ENCODE data around the gene MACROD2. TPM values are rescaled to one million over a fixed set of nuclear protein-coding genes. Genes with fewer than 3 reads are reported as not detected.

The MACROD2 gene
- total and polyA plus RNA-seq, 4 donors, result 13.0 to 67.1 (median 20.7) TPM

DNA sequence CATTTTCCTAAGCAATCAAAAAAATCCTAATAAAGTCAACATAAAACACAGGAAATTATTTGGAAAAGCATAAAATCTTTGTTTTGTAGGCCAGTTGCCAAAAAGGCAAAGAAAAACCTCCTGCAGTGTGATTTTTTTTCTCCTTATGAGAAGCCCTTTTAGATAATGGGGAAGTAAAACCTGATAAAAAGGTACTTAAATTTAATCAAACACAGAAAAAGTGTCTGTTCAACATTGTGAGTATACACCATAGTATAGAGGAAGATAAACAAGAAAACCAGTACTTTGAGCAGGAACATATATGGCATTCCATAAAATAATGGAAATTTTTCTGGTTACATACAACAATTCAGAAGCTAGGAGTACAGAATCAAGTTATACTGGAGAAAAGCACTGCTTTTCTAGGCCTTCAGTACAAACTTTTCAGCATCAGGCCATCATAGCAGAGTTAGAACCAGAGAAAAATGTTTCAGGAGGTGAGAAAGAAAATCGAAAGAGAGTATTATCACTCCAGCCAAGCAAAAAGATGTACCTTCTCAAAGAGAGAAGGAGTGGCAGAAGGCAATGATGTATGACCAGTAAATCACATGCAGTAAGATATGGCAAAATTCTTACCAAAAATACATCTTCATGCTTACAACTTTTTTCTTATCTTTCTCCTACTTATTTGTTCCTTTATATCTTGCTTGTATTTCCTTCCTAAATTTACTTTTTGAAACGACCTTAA lies 2083.0 kb downstream of the MACROD2 start:
- Histone ChIP-seq H3K36me3 (ENCODE audit: control insufficient read depth in 4 of 4, insufficient read depth in 4 of 4, low read length in 4 of 4) (no peaks in the 10 kb centered on the region), H3K4me1 (ENCODE audit: control insufficient read depth in 5 of 5, insufficient read depth in 5 of 5, low read length in 5 of 5) (no peaks in the 10 kb centered on the region), H3K9me3 (ENCODE audit: control insufficient read depth in 4 of 4, insufficient read depth in 3 of 4, low read length in 3 of 4) (peaks cover 0 to 3% (median 0%) of the 10 kb centered on the region in 4 donors), H3K4me3 (no peak overlapping the region), H3K27ac (ENCODE audit: low read depth in 1 of 2, low read length in 1 of 2) (no peak overlapping the region), H3K27me3 (ENCODE audit: control insufficient read depth in 3 of 3, insufficient read depth in 3 of 3, low read length in 2 of 3) (peaks cover 0 to 16% (median 3%) of the 10 kb centered on the region in 3 donors), H3K9ac (ENCODE audit: insufficient read depth in 1 of 2, low read length in 2 of 2) (no peak overlapping the region)
- 60 to 64% methylated on average over 2 of the region's 2 CpGs for WGBS, 2 donors
- TF ChIP-seq, protein P1, sequence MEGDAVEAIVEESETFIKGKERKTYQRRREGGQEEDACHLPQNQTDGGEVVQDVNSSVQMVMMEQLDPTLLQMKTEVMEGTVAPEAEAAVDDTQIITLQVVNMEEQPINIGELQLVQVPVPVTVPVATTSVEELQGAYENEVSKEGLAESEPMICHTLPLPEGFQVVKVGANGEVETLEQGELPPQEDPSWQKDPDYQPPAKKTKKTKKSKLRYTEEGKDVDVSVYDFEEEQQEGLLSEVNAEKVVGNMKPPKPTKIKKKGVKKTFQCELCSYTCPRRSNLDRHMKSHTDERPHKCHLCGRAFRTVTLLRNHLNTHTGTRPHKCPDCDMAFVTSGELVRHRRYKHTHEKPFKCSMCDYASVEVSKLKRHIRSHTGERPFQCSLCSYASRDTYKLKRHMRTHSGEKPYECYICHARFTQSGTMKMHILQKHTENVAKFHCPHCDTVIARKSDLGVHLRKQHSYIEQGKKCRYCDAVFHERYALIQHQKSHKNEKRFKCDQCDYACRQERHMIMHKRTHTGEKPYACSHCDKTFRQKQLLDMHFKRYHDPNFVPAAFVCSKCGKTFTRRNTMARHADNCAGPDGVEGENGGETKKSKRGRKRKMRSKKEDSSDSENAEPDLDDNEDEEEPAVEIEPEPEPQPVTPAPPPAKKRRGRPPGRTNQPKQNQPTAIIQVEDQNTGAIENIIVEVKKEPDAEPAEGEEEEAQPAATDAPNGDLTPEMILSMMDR (IDR thresholded peaks at IDR 0.05; ENCODE audit: control extremely low read depth, extremely low read depth), result no peak
- ATAC-seq (ENCODE audit: insufficient read depth, low FRiP score), result no peak
- DNase-seq, result no peak

DNA sequence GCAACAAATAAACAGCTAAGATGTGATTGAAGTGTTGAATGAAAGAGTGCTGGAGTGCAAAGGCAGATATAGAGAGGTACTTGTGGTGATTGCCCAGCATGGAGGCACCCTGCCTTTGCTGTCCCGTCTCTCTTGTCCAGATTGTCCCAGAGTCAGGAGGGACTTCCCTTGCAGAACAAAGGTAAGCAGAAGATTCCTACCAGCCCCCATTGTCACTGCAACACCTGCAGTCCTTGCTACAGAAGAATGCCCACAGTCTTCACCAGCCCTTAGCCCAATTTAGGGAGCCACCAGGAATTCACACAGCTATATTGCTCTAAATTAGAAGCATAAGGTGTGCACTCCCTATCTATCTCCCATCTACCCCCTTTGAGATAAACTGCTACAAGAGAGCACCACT lies 2086.1 kb downstream of the MACROD2 start:
- 65 to 69% methylated on average over 1 of the region's 1 CpG for WGBS, 2 donors
- DNase-seq (no peak), ATAC-seq (ENCODE audit: insufficient read depth, low FRiP score) (no peak)
- Histone ChIP-seq H3K9me3 (ENCODE audit: control insufficient read depth in 4 of 4, insufficient read depth in 3 of 4, low read length in 3 of 4) (peaks cover 0 to 3% (median 0%) of the 10 kb centered on the region in 4 donors), H3K9ac (ENCODE audit: insufficient read depth in 1 of 2, low read length in 2 of 2) (no peak overlapping the region), H3K27me3 (ENCODE audit: control insufficient read depth in 3 of 3, insufficient read depth in 3 of 3, low read length in 2 of 3) (peaks cover 0 to 10% (median 3%) of the 10 kb centered on the region in 3 donors), H3K4me1 (ENCODE audit: control insufficient read depth in 5 of 5, insufficient read depth in 5 of 5, low read length in 5 of 5) (no peaks in the 10 kb centered on the region), H3K4me3 (no peak overlapping the region), H3K36me3 (ENCODE audit: control insufficient read depth in 4 of 4, insufficient read depth in 4 of 4, low read length in 4 of 4) (no peaks in the 10 kb centered on the region), H3K27ac (ENCODE audit: low read depth in 1 of 2, low read length in 1 of 2) (no peak overlapping the region)
- TF ChIP-seq, protein P1 (IDR thresholded peaks at IDR 0.05; ENCODE audit: control extremely low read depth, extremely low read depth), result no peak

DNA sequence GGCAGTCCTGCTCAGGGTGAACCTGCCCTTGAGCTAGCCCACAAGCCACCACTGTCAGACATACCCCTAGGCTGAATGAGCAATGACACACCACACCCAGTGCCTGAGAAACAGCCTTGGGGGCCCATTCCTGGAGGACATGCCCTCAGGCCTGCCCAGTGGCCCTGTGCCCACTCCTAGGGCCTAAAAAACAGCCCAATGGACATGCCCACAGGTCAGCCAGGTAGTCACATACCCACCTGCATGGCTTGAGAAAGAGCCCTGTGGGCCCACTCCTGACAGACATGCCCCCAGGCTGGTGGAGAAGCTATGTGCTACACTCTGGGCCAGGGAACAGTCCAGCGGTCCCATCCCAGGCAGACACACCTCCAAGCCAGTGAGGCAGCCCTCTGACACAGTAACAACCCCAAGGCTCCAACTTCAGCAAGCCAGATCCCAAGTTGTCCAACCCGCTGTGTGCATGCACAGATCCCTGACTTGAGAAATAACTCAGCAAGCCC lies 2086.8 kb downstream of the MACROD2 start:
- 93 to 96% methylated on average over 2 of the region's 2 CpGs for WGBS, 2 donors
- Histone ChIP-seq H3K9ac (ENCODE audit: insufficient read depth in 1 of 2, low read length in 2 of 2) (no peak overlapping the region), H3K27ac (ENCODE audit: low read depth in 1 of 2, low read length in 1 of 2) (no peak overlapping the region), H3K4me1 (ENCODE audit: control insufficient read depth in 5 of 5, insufficient read depth in 5 of 5, low read length in 5 of 5) (no peaks in the 10 kb centered on the region), H3K4me3 (no peak overlapping the region), H3K27me3 (ENCODE audit: control insufficient read depth in 3 of 3, insufficient read depth in 3 of 3, low read length in 2 of 3) (peaks cover 0 to 10% (median 3%) of the 10 kb centered on the region in 3 donors), H3K9me3 (ENCODE audit: control insufficient read depth in 4 of 4, insufficient read depth in 3 of 4, low read length in 3 of 4) (peaks cover 0 to 3% (median under 1%) of the 10 kb centered on the region in 4 donors), H3K36me3 (ENCODE audit: control insufficient read depth in 4 of 4, insufficient read depth in 4 of 4, low read length in 4 of 4) (no peaks in the 10 kb centered on the region)
- TF ChIP-seq, protein P1 (IDR thresholded peaks at IDR 0.05; ENCODE audit: control extremely low read depth, extremely low read depth), result no peak
- ATAC-seq (ENCODE audit: insufficient read depth, low FRiP score) (no peak), DNase-seq (no peak)

All from lung (tissue), 12 donors.